Forelimb muscle (tissue), 1 donor: ENCODE measurements around the gene MTMR2. TPM values are rescaled to one million over a fixed set of nuclear protein-coding genes. Genes with fewer than 3 reads are reported as not detected.

Experiments
- polyA plus RNA-seq: library from polyadenylated mRNA; unstranded; fragments of 120-200 nt; gene quantifications from one replicate; pipeline ENCODE4 v1.2.1, GENCODE V29; 2013; ENCODE audit not compliant: insufficient read length

MTMR2 gene
- polyA plus RNA-seq, 1 donor: 23.6 TPM

Other genes starting within 250 kb of the MTMR2 start
- 22.8 TPM for gene FAM76B, start 134.3 kb downstream of the MTMR2 start, polyA plus RNA-seq
- 50.0 TPM for gene CEP57, start 133.6 kb downstream of the MTMR2 start, polyA plus RNA-seq